NCI-H69 (cell line): Measurements from ENCODE around the gene CROCC2.

Experiments used
- DNase-seq: peaks from one replicate; lab custom pipeline; 2025; lab: John Stamatoyannopoulos, UW

CROCC2 gene

DNA sequence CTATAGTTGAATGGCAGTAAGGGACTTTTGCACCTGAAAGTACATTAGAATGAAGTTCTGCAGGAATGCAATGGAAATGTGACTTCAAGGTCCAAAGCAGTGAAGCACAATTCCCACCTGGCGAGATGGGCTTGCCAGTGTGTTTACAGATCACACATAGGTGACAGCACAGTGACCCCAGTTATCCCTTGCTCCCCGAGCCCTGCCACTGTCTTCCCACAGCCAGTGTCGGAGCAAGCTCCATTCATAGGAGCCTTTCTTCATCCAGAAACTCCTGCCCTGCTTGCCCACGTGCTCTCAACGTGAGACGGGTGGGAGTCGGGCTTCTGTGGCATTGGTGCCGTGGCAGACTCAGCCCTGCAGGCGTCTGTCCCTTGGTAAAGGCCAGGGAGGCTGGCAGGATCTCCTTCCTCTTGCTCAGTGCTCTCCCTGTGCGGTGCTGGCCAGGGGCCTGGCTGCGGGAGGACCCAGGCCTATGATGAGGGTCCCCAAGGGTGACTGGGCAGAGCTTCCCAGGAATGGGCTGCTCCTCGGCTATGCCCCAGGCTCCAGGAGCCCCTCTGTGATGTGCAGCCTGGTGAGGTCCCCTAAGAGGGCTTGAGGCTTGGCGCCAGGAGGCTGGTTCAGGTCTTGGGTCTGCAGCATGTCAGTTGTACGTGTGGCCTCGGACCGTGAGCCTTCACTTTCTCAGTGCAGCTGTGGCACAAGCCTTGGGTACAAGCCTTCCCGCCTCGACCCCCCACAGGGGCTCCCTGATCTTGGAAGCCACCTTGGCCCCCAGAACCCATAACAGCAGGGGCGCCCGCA lies 132.4 kb downstream of the CROCC2 start:
- DNase-seq: no peak

DNA sequence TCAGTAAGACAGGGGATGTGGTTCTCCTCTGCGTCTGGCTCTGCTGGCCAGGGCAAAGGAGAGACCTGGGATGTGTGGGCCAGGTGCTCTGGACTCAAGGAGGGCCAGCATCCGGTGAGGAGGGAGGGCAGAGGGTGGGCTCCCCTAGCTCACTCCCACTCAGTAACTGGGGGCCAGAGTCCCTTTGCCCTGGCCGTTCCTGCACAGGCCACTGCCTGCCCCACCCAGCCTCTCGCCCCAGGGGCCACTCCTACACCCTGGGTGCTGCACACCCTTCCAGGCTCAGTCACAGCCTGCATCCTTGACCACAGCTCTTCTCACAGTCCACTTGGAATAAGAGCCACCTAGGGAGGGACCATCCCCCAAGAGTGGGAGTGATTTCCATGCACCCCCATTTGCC lies 133.3 kb downstream of the CROCC2 start:
- DNase-seq: no peak

DNA sequence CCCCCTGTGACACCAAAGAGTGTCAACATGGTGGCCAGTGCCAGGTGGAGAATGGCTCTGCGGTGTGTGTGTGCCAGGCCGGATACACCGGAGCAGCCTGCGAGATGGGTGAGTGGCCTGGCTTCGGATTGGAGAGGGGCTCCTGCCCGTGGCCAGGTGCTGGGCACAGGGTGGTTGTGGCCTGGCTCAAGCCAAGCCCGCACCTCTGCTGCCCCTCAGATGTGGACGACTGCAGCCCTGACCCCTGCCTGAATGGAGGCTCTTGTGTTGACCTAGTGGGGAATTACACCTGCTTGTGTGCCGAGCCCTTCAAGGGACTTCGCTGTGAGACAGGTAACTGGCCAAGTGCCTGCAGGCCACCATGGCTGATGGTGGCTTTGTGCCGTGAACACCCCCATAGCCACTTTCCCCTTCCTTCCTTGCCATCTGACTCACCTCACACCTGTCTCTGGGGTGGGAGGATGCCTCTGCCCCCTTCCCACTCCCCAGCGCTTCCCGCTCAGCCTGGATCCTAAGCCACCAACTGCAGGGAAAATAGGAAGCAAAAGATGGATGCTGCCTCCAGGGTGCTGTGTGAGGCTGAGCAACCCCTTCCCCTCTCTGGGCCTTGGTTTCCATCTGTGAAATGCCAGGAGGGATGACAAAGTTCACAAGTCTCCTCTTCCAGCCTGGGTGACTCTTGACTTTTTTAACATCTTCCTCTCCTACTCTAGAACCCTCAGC lies 134.1 kb downstream of the CROCC2 start:
- no peak for DNase-seq

DNA sequence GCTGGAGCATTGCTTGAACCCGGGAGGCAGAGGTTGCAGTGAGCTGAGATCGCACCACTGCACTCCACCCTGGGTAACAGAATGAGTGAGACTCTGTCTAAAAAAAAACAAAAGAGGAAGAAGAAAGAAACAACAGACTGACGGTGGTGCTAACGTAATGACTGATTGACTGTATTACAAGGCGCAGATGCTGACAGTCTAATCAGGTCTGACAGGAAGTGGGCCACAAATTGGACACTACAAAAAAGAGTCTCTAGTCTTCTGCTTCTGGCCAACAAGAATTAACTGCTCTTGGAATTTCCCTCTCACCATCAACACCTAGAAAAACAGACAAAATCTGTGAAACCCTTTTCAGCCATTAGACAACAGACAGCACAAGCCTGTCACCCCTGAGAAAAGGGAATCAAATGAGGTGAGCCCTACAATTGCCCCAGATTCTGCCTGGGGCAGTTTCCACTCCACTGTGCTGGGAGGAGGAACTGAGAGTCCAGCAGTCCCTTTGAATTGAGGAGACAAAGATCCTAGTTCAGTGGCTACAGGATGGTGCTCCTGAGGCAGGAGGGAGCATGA lies 135.5 kb downstream of the CROCC2 start:
- peak; percentile 29 for DNase-seq
